Spleen (tissue), 11 donors: ENCODE measurements around the gene PAPPA. TPM values are rescaled to one million over a fixed set of nuclear protein-coding genes. Genes with fewer than 3 reads are reported as not detected.

Source experiments
- DNase-seq: peaks from one replicate; pipeline ENCODE4 v3.0.0-alpha.2; 2020
- H3K27ac ChIP-seq, 8 donors: fragments of 200-600 bp; sonication (generic) in 7 of 8; 1 replicate in 4 of 8; 2 replicates in 4 of 8; pipeline versions ENCODE4 v1.5.0 to v1.8.0; 2016 to 2021; ENCODE audit warnings: inconsistent platforms in 4 of 8, mild to moderate bottlenecking in 4 of 8, moderate library complexity in 1 of 8
- H3K27me3 ChIP-seq, 7 donors: fragments of 200-600 bp; sonication (generic) in 6 of 7; replicated peaks in 1 of 7; 1 replicate in 4 of 7; 2 replicates in 3 of 7; pipeline versions ENCODE4 v1.5.0 to v1.8.0; 2016 to 2021; ENCODE audit warnings: inconsistent platforms in 3 of 7, mild to moderate bottlenecking in 1 of 7
- H3K36me3 ChIP-seq, 6 donors: fragments of 200-600 bp; sonication (generic) in 5 of 6; 1 replicate in 4 of 6; 2 replicates in 2 of 6; pipeline versions ENCODE4 v1.5.0 to v1.8.0; 2016 to 2021; ENCODE audit warnings: inconsistent platforms in 2 of 6
- H3K4me1 ChIP-seq, 6 donors: fragments of 200-600 bp; sonication (generic) in 5 of 6; 1 replicate in 3 of 6; 2 replicates in 3 of 6; pipeline versions ENCODE4 v1.5.0 to v1.8.0; 2016 to 2021; ENCODE audit warnings: inconsistent platforms in 3 of 6
- H3K4me3 ChIP-seq, 8 donors: fragments of 200-600 bp; sonication (generic) in 7 of 8; 1 replicate in 4 of 8; 2 replicates in 4 of 8; pipeline versions ENCODE4 v1.5.0 to v1.8.0; 2016 to 2021; ENCODE audit warnings: inconsistent platforms in 4 of 8, mild to moderate bottlenecking in 4 of 8, moderate library complexity in 2 of 8
- H3K9me3 ChIP-seq, 8 donors: fragments of 200-600 bp; sonication (generic) in 7 of 8; 1 replicate in 4 of 8; 2 replicates in 4 of 8; pipeline versions ENCODE4 v1.5.0 to v1.8.0; 2016 to 2021; ENCODE audit warnings: inconsistent platforms in 4 of 8
- POLR2A ChIP-seq, 3 donors: fragments of 450-650 bp; IDR thresholded peaks; one replicate each; pipeline ENCODE4 v1.5.1; 2017; ENCODE audit warnings: antibody characterized with exemption in 3 of 3, mild to moderate bottlenecking in 1 of 3
- POLR2AphosphoS5 ChIP-seq, 3 donors: sonication (generic); formaldehyde crosslinking; IDR thresholded peaks; one replicate each; pipeline ENCODE4 v1.5.1; 2017; ENCODE audit warnings: antibody characterized with exemption in 3 of 3
- whole genome bisulfite sequencing, 5 donors: extraction: QIAGEN DNeasy Blood & Tissue Kit in 3 of 5; methylation state at CpG; one replicate each; pipeline versions ENCODE4 v1.1.5 to v1.1.7; 2013 to 2018; 5-methylcytosine and 5-hydroxymethylcytosine counted together
- intact Hi-C: fragments of 100-400 bp; cut with DNase I; formaldehyde crosslinking; loops from one replicate; pipeline ENCODE4 v1.15.0; 2023; ENCODE audit warnings: low total_unique reads
- polyA plus RNA-seq, 3 donors: library from polyadenylated mRNA; stranded (reverse); fragments of 200-250 nt; gene quantifications; one replicate each; pipeline ENCODE4 v1.2.1, GENCODE V29; 2013
- total RNA-seq, 7 donors: library from RNA; depleted of rRNA in 3 of 7; stranded (reverse); fragments of >200 nt in 3 of 7; fragmentation: NEBNext Ultra II Directional in 4 of 7; extraction: Animal tissue kit (Norgen Biotek cat#: 25700) in 4 of 7; gene quantifications; one replicate each; pipeline versions ENCODE4 v1.1.0 to v1.2.1, GENCODE V29; 2016 to 2021
- TF ChIP-seq, protein P1 (sequence below), 11 experiments: fragments of 200-600 bp in 7 of 11; fragments of 450-650 bp in 4 of 11; sonication (generic) in 4 of 11; IDR thresholded peaks in 8 of 11; conservative IDR thresholded peaks in 3 of 11; 1 replicate in 7 of 11; 2 replicates in 4 of 11; pipeline versions ENCODE4 v1.4.0 to v1.8.0; 2016 to 2021; ENCODE audit warnings: antibody characterized with exemption in 11 of 11, inconsistent platforms in 4 of 11, mild to moderate bottlenecking in 1 of 11
- donor health status: healthy with polysubstance abuse.
- donor health status: DM: no; HTN: no; CAD: no; lungs with moderate emphysema.
- donor health status: DM: no; HTN: no; CAD: no.
- donor health status: Bipolar disorder and iron deficiency.
- donor health status: healthy.
- donor health status: DM: no; HTN: no; CAD: no.
- donor health status: DM: yes; HTN: yes; CAD: no.

Gene PAPPA
- total and polyA plus RNA-seq, 10 donors = 0.13 to 1.4 (median 0.45) TPM

DNA sequence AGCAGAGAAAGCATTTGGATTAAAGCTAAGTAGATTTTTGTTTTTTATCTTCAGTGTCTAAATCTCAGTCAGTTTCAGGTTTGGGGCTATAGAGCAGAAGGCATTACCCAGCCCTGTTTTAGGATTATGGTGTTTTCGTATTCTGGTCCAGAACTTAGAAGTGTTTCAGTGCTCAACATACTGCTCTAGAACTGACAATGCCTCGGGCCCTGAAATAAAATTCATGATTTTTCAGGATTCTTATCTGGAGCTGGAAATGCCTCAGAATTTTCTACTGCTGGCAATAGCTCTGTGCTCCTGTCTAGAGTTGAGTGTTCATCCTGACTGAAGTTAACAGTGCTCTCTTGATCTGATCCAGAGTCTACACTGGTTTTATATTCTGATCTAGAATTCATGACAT, 163.9 kb downstream of the PAPPA start:
- WGBS, 5 donors = 81 to 91% (median 83%) methylated on average over 2 of the region's 2 CpGs
- Histone ChIP-seq H3K36me3 (no peaks in the 10 kb centered on the region), H3K4me1 (no peaks in the 10 kb centered on the region), H3K27me3 (no peaks in the 10 kb centered on the region), H3K27ac (no peak overlapping the region), H3K9me3 (no peaks in the 10 kb centered on the region), H3K4me3 (no peak overlapping the region)
- TF ChIP-seq, protein P1, sequence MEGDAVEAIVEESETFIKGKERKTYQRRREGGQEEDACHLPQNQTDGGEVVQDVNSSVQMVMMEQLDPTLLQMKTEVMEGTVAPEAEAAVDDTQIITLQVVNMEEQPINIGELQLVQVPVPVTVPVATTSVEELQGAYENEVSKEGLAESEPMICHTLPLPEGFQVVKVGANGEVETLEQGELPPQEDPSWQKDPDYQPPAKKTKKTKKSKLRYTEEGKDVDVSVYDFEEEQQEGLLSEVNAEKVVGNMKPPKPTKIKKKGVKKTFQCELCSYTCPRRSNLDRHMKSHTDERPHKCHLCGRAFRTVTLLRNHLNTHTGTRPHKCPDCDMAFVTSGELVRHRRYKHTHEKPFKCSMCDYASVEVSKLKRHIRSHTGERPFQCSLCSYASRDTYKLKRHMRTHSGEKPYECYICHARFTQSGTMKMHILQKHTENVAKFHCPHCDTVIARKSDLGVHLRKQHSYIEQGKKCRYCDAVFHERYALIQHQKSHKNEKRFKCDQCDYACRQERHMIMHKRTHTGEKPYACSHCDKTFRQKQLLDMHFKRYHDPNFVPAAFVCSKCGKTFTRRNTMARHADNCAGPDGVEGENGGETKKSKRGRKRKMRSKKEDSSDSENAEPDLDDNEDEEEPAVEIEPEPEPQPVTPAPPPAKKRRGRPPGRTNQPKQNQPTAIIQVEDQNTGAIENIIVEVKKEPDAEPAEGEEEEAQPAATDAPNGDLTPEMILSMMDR (IDR thresholded peaks at IDR 0.05 in 8 of 11, conservative IDR thresholded peaks at IDR 0.05 in 3 of 11) = no peak
- no peak for TF ChIP-seq POLR2AphosphoS5 (IDR thresholded peaks at IDR 0.05)
- TF ChIP-seq POLR2A (IDR thresholded peaks at IDR 0.05) = no peak
- DNase-seq = no peak
- intact Hi-C loops = no loop called here

DNA sequence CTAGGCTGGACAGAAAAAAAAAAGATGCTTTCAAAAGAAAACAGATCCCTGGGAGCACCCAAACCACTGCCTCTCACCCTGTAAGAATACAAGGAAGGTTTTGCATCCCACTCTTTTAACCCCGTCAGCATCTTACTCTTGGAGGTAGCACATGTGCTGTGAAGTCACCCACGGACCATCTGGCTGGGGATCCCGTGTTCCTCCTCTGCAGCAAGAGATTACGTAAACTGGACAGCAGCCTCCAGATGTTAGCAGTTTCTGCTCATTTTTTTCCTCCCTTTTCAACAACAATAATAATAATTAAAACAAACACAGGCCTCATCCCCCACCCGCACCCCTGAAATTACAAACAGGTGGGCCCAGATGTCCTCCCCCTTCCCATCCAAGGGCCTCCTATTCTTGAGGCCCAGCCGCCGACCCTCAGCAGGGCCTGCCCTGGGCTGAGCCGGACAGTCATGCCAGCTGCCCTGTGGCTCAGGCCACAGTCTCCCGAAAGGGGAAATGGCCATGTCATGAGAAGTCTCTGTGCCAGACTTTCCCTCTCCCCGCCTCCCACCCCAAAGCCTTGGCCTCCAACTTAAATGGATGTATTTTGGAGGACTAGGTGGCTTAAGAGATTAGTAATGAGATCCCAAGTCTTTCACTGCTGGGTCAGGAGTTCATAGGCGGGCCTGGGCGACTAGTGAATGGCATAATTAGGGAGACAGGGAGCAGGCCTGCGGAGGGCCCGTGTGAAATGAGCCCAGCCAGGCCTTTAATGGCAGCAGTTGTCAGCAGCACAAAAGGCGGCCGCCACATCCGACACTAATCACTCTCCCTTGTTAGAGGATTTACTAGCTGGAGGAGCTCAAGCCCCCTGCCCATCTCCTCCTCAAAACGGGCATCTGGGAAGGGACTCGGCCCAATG, 165.1 kb downstream of the PAPPA start:
- Histone ChIP-seq H3K4me3 (no peak overlapping the region), H3K9me3 (no peaks in the 10 kb centered on the region), H3K36me3 (no peaks in the 10 kb centered on the region), H3K27me3 (no peaks in the 10 kb centered on the region), H3K4me1 (no peaks in the 10 kb centered on the region), H3K27ac (no peak overlapping the region)
- 74 to 91% (median 85%) methylated on average over 16 to 19 of the region's 19 CpGs for WGBS, 5 donors
- intact Hi-C loops = no loop called here
- TF ChIP-seq, protein P1 (IDR thresholded peaks at IDR 0.05 in 8 of 11, conservative IDR thresholded peaks at IDR 0.05 in 3 of 11) = no peak
- TF ChIP-seq POLR2A (IDR thresholded peaks at IDR 0.05) (no peak), POLR2AphosphoS5 (IDR thresholded peaks at IDR 0.05) (no peak)
- no peak for DNase-seq

DNA sequence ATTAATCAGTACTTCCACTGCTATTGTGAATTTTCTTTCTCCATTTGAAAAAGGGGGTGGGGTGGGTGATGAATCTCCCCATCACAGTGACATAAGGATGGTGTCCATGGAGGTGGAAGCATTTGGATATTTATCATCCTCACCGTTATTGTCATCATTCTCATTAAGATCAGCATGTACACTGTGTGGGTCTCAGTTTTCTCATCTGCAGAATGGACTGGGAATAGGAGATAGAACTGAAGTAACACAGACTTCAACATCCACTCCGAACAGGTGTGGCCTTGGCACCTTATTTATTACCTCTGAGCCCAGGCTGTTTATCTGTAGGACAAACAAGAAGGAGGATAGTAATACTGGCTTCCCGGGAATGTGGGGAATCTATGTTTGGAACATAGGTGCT, 165.9 kb downstream of the PAPPA start:
- TF ChIP-seq, protein P1 (IDR thresholded peaks at IDR 0.05 in 8 of 11, conservative IDR thresholded peaks at IDR 0.05 in 3 of 11) = no peak
- TF ChIP-seq POLR2A (IDR thresholded peaks at IDR 0.05) (no peak), POLR2AphosphoS5 (IDR thresholded peaks at IDR 0.05) (no peak)
- no peak for DNase-seq
- 80 to 93% (median 92%) methylated on average over 3 of the region's 3 CpGs for WGBS, 5 donors

DNA sequence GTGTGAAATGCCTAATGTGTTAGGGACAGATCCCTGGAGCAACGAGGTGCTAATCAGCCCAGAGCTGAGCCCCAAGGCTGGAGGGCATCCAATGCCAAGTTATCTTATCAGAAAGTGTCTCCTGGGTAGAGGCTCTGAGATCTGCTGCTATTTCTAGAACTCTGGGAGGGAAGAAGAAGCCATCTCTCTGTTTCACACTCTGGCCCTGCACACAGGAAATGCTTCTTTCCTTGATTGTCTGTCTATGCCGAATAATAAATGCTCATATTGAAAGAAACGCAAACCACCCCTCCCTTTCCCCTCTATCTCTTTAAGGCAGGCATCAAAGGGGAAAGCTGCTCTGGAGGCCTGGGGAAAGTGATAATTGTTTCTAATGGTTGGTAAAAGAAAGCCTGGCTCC, 166.7 kb downstream of the PAPPA start:
- H3K4me3 ChIP-seq = no peak overlapping the region
- no peaks in the 10 kb centered on the region for H3K36me3 ChIP-seq
- no peak for DNase-seq
- TF ChIP-seq POLR2A (IDR thresholded peaks at IDR 0.05) = no peak
- TF ChIP-seq POLR2AphosphoS5 (IDR thresholded peaks at IDR 0.05) = no peak
- TF ChIP-seq, protein P1 (IDR thresholded peaks at IDR 0.05 in 8 of 11, conservative IDR thresholded peaks at IDR 0.05 in 3 of 11) = no peak
- intact Hi-C loops = no loop called here
- no peaks in the 10 kb centered on the region for H3K27me3 ChIP-seq
- no peak overlapping the region for H3K27ac ChIP-seq
- no peaks in the 10 kb centered on the region for H3K4me1 ChIP-seq
- WGBS, 5 donors = 29 to 36% (median 33%) methylated on average over 3 of the region's 3 CpGs
- no peaks in the 10 kb centered on the region for H3K9me3 ChIP-seq

More for the DNA sequence above, 165.9 kb downstream of the PAPPA start:
- Histone ChIP-seq H3K27ac (no peak overlapping the region), H3K9me3 (no peaks in the 10 kb centered on the region), H3K4me3 (no peak overlapping the region), H3K4me1 (no peaks in the 10 kb centered on the region), H3K36me3 (no peaks in the 10 kb centered on the region), H3K27me3 (no peaks in the 10 kb centered on the region)
- intact Hi-C loops = no loop called here
